22Rv1 (cell line): ENCODE measurements around the gene UROD.

Experiments used
- CTCF ChIP-seq: fragments of 450-650 bp; IDR thresholded peaks from 2 replicates; pipeline ENCODE4 v1.5.1; 2017; ENCODE audit warnings: mild to moderate bottlenecking
- ZFX ChIP-seq: fragments of 450-650 bp; IDR thresholded peaks from 2 replicates; pipeline ENCODE4 v1.6.1; 2017; ENCODE audit warnings: antibody characterized with exemption, borderline replicate concordance

- TF ChIP-seq CTCF = no peak
- TF ChIP-seq ZFX = no peak
Observed at GRCh38 chr1:45016767-45017166, 4.7 kb downstream of the UROD start.
